ENCODE data around the gene NUP210L. TPM values are rescaled to one million over a fixed set of nuclear protein-coding genes. Genes with fewer than 3 reads are reported as not detected.

NUP210L gene
- total and polyA plus RNA-seq, 4 donors: 0.08 TPM; not detected in 3

- H3K9ac ChIP-seq (ENCODE audit: low read depth in 1 of 2, low read length in 2 of 2): peak overlapping the region; percentile 73 to 89
- H3K27ac ChIP-seq (ENCODE audit: low read depth in 1 of 2, low read length in 2 of 2): peak overlapping the region; percentile 91 to 94
- no peaks in the 10 kb centered on the region for H3K27me3 ChIP-seq (ENCODE audit: control insufficient read depth in 4 of 4, insufficient read depth in 4 of 4, low read length in 3 of 4)
- TF ChIP-seq, protein P1, sequence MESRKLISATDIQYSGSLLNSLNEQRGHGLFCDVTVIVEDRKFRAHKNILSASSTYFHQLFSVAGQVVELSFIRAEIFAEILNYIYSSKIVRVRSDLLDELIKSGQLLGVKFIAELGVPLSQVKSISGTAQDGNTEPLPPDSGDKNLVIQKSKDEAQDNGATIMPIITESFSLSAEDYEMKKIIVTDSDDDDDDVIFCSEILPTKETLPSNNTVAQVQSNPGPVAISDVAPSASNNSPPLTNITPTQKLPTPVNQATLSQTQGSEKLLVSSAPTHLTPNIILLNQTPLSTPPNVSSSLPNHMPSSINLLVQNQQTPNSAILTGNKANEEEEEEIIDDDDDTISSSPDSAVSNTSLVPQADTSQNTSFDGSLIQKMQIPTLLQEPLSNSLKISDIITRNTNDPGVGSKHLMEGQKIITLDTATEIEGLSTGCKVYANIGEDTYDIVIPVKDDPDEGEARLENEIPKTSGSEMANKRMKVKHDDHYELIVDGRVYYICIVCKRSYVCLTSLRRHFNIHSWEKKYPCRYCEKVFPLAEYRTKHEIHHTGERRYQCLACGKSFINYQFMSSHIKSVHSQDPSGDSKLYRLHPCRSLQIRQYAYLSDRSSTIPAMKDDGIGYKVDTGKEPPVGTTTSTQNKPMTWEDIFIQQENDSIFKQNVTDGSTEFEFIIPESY (IDR thresholded peaks at IDR 0.05): no peak
- TF ChIP-seq, protein P2, sequence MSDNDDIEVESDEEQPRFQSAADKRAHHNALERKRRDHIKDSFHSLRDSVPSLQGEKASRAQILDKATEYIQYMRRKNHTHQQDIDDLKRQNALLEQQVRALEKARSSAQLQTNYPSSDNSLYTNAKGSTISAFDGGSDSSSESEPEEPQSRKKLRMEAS (IDR thresholded peaks at IDR 0.05): no peak
- TF ChIP-seq RXRA (IDR thresholded peaks at IDR 0.05) (no peak), HNF4A (conservative IDR thresholded peaks at IDR 0.05) (no peak), YY1 (IDR thresholded peaks at IDR 0.05) (no peak), SP1 (IDR thresholded peaks at IDR 0.05) (no peak), HNF4G (IDR thresholded peaks at IDR 0.05) (no peak), GABPA (IDR thresholded peaks at IDR 0.05 in 1 of 2, conservative IDR thresholded peaks at IDR 0.05 in 1 of 2) (no peak), FOXA1 (IDR thresholded peaks at IDR 0.05) (no peak), EGR1 (IDR thresholded peaks at IDR 0.05; ENCODE audit: low read depth in 2 of 2) (no peak), REST (IDR thresholded peaks at IDR 0.05) (no peak), JUND (IDR thresholded peaks at IDR 0.05) (no peak), TAF1 (conservative IDR thresholded peaks at IDR 0.05) (no peak), NR2F2 (IDR thresholded peaks at IDR 0.05) (no peak), RAD21 (IDR thresholded peaks at IDR 0.05) (no peak), FOXA2 (IDR thresholded peaks at IDR 0.05) (no peak)
- TF ChIP-seq, protein P3, sequence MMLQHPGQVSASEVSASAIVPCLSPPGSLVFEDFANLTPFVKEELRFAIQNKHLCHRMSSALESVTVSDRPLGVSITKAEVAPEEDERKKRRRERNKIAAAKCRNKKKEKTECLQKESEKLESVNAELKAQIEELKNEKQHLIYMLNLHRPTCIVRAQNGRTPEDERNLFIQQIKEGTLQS (IDR thresholded peaks at IDR 0.05): no peak
- TF ChIP-seq, protein P4, sequence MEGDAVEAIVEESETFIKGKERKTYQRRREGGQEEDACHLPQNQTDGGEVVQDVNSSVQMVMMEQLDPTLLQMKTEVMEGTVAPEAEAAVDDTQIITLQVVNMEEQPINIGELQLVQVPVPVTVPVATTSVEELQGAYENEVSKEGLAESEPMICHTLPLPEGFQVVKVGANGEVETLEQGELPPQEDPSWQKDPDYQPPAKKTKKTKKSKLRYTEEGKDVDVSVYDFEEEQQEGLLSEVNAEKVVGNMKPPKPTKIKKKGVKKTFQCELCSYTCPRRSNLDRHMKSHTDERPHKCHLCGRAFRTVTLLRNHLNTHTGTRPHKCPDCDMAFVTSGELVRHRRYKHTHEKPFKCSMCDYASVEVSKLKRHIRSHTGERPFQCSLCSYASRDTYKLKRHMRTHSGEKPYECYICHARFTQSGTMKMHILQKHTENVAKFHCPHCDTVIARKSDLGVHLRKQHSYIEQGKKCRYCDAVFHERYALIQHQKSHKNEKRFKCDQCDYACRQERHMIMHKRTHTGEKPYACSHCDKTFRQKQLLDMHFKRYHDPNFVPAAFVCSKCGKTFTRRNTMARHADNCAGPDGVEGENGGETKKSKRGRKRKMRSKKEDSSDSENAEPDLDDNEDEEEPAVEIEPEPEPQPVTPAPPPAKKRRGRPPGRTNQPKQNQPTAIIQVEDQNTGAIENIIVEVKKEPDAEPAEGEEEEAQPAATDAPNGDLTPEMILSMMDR (IDR thresholded peaks at IDR 0.05; ENCODE audit: low read depth, low read length, missing input control): no peak
- peaks cover 15 to 68% (median 55%) of the 10 kb centered on the region in 4 donors for H3K4me1 ChIP-seq (ENCODE audit: control insufficient read depth in 4 of 4, insufficient read depth in 4 of 4, low read length in 3 of 4)
- H3K36me3 ChIP-seq (ENCODE audit: control insufficient read depth in 4 of 4, insufficient read depth in 3 of 4, low read depth in 1 of 4, low read length in 3 of 4): peaks cover 0 to 8% (median 1%) of the 10 kb centered on the region in 4 donors
- peak overlapping the region; percentile 68 to 99 (median 89) for H3K4me3 ChIP-seq (ENCODE audit: low read depth in 1 of 3, low read length in 3 of 3)
- DNase-seq (ENCODE audit: low spot score): no peak
- H3K9me3 ChIP-seq (ENCODE audit: control insufficient read depth in 4 of 4, low read length in 3 of 4): no peaks in the 10 kb centered on the region
- WGBS: under 1% methylated on average over 13 of the region's 13 CpGs
Measured at GRCh38 chr1:153957744-153958110, 197.1 kb downstream of the NUP210L start.

All from liver (tissue), 9 donors.